NCI-H774 (cell line): ENCODE results near the gene USP32.
"Not testable (repeated sequence)": the region's sequence is repeated elsewhere in the genome, so short reads cannot be mapped to it uniquely, and the experiment has no call there.

Experiments
- DNase-seq: peaks from one replicate; lab custom pipeline; 2025; lab: John Stamatoyannopoulos, UW

USP32 gene, protein sequence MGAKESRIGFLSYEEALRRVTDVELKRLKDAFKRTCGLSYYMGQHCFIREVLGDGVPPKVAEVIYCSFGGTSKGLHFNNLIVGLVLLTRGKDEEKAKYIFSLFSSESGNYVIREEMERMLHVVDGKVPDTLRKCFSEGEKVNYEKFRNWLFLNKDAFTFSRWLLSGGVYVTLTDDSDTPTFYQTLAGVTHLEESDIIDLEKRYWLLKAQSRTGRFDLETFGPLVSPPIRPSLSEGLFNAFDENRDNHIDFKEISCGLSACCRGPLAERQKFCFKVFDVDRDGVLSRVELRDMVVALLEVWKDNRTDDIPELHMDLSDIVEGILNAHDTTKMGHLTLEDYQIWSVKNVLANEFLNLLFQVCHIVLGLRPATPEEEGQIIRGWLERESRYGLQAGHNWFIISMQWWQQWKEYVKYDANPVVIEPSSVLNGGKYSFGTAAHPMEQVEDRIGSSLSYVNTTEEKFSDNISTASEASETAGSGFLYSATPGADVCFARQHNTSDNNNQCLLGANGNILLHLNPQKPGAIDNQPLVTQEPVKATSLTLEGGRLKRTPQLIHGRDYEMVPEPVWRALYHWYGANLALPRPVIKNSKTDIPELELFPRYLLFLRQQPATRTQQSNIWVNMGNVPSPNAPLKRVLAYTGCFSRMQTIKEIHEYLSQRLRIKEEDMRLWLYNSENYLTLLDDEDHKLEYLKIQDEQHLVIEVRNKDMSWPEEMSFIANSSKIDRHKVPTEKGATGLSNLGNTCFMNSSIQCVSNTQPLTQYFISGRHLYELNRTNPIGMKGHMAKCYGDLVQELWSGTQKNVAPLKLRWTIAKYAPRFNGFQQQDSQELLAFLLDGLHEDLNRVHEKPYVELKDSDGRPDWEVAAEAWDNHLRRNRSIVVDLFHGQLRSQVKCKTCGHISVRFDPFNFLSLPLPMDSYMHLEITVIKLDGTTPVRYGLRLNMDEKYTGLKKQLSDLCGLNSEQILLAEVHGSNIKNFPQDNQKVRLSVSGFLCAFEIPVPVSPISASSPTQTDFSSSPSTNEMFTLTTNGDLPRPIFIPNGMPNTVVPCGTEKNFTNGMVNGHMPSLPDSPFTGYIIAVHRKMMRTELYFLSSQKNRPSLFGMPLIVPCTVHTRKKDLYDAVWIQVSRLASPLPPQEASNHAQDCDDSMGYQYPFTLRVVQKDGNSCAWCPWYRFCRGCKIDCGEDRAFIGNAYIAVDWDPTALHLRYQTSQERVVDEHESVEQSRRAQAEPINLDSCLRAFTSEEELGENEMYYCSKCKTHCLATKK (N-terminal part only)

DNA sequence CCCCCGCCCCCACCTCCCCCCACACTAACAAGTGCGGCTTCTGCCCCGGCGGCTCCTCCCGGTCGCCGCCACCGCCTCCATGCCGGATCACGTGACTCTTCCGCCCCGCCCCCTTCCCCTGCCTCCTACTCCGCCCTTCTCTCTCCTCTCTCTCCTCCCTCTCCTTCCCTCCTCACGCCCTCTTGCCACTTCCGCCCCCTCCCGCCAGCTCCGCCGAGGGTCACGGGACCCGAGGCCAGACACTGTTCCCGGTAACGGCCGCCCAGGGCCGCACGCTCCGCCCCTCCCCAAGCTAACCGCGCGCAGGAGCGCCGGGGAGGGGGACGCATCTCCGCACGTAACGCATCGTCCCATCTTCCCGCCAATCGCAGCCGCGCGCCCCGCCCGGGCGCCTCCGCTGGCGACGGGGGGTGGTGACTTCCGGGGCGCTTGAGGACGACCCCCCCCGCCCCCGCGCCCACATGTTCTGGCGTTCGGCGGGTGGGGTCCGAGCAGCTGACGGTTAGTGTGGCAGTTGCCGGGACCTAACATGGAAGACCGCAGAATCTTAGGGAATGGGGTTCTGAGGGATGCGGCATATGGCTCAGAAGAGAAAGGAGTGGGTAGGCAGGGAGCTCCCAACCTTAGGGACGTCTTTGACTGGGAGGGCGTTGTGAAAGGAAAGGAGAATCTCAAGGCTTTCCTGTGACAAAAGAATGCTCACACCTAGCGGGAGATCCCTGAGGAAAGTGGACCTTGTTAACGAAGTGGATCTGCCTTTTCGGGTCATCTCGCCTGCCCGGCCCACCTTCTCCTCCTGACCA is at the start of gene USP32:
TSS of gene USP32 (minus strand) at position 92 of the 803 bp plus-strand sequence. CDS start 194 bp downstream, outside the sequence.
- peak; percentile 99 for DNase-seq

DNA sequence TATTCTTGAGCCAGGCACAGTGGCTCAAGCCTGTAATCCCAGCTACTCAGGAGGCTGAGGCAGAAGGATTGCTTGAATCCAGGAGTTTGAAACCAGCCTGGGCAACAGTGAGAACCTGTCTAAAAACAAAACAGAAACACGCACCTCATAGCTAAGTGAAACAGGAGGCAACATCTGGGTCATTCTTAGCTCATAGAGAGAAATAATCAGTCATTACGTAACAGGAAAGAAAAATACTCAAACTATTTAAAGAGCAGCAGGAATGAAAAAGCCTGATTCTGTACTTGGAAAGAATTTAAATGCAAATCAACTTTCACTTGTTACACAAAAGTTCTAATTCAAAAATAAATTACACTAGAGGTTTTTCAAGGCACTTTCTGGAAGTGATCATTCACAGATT is 47.6 kb upstream of the USP32 start:
- DNase-seq, result no peak

DNA sequence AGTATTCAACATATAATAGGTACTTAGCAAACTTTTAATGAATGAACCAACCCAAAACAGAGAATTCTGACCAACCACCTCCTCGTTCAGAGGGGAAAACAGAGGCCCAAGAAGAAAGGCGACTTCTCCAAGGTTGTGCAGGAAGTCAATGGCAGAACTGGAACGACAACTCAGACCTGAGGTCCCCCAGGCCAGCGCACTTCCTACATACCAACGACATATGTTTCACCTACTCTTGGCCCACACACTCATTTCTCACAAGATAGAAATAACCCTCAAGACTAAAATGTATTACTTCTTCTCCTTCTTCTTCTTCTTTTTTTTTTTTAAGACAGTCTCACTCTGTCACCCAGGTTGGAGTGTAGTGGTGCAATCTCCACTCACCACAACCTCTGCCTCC is 44.7 kb upstream of the USP32 start:
- no peak for DNase-seq

DNA sequence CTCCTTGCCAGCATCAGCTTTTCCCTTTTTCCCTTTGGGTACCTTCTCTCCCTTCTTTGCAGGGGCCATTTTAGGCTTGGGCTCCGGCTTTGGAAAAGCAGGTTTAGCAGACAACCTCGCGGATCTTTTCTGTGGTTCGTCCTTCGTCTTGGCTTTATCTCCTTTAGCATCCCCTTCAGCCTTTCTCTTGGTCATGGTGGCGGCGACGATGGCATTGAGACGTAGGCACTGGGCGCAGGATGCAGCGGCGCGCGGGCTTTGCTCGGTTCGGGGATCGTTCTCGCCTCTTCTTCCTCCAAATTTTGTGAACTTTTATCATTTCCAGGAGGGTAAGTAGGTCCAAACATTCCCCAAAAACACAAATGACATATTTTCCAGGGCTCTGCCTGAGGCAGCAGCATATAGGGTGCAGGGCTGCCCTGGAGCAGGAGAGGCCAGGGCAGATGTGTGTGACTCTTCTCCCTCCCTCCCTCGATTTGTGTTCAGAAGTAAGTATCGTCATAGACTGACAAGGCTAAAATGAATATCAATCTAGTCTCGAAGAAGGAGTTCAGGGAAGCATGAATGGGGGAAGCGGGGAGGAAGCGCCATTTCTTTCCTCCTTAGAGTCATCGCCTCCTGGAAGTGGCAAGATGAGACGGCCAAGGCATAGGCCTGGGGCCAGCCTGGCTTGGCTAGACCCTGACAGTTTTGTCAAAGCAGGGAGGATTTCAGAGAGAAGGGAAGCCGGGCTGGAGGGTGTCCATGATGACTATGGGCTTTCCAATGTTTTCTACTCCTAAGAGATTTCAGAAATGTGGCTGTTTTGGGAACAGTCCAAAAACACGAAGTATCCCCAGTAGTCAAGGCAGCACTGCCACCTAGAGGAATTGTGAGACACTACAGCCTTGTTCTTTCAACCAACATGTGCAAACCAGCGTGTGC is 43.6 kb upstream of the USP32 start:
- DNase-seq, result peak; percentile 80

DNA sequence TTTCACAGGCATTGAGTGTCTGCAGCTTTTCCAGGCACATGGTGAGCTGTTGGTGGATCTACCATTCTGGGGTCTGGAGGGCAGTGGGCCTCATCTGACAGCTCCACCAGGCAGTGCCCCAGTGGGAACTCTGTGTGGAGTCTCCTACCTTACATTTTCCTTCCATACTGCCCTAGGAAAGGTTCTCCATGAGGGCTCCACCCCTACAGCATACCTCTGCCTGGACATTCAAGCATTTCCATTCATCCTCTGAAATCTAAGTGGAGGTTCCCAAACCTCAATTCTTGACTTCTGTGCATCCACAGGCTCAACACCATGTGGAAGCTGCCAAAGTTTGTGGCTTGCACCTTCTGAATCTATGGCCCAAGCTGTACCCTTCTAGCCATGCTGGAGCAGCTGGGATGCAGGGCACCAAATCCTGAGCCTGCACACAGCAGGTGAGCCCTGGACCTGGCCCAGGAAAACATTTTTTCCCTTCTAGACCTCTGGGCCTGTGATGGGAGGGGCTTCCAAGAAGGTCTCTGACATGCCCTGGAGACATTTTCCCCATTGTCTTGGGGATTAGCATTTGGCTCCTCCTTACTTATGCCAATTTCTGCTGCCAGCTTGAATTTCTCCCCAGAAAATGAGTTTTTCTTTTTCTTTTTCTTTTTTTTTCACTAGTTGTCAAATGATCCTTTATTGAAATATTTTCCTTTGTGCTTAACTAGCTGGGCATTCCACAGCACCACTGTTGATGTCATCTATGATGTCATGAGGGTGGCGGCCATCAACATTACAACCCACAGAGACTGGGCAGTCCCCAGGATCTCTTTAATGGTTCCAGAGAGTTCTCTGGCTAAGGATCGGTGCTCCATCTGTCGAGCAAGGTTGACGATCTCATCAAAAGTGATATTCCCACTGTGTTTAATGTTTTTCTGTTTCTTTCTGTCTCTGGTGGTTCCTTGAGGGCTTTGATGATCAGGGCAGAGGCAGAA is 41.4 kb upstream of the USP32 start:
- DNase-seq, result not testable (repeated sequence)

DNA sequence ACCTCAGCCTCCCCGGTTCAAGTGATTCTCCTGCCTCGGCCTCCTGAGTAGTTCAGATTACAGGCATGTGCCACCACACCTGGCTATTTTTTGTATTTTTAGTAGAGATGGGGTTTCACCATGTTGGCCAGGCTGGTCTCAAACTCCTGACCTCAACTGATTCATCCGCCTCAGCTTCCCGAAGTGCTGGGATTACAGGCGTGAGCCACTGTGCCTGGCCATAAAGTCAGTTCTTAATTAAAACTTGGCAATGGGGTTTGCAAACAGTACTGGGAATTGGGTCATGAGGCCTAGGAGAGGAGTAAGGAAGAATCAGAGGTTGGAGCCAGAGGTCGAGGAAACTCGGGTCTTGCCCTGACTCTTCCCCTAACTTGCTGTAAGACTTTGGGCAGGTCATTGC is 38.6 kb upstream of the USP32 start:
- not testable (repeated sequence) for DNase-seq

DNA sequence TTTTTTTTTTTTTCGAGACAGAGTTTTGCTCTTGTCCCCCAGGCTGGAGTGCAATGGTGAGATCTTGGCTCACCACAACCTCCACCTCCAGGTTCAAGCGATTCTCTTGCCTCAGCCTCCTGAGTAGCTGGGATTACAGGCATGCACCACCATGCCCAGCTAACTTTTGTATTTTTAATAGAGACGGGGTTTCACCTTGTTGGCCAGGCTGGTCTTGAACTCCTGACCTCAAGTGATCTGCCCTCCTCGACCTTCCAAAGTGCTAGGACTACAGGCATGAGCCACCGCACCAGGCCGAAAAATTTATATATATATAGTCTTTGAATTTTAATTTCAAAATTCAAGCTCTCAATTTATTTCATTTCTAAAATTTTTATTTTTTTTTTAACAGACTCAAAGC is 36.6 kb upstream of the USP32 start:
- DNase-seq, result not testable (repeated sequence)

DNA sequence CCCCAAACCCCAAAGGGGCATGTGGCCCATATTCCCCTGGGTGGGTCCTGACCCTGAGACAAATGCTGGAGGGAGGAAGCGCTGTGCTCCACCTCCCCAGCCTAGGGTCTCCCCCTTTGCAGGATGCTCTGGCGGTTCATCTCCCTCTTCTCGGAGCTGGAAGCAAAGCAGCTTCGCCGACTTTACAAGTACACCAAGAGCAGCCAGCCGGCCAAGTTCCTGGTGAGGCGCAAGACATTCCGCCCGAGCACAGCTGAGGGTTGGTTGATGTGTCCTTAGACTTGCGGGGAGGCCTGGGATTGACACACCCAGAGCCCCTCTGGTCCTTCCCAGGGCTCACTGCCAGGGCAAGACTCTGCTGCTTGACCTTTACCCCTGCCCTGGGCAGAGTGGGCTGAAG is 34.7 kb upstream of the USP32 start:
- no peak for DNase-seq

DNA sequence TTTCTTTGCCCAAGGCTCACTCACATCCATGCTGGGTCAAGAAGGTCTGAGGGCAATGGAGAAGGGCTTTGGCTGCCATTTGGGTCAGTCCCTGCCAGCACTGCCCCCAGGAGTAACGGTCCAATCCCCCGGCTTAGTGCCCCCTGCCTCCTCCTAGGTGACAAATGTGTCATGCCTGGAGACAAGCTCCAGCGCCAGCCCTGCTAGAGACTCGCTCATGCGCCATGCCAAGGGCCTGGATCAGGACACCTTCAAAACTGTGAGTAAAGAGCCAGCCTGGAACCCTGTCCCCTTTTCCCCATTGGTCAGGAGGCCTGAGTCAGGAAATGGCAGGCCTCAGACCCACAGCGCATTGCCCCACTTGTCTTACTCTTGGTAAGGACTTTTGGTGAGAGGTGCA is 33.7 kb upstream of the USP32 start:
- DNase-seq, result no peak

DNA sequence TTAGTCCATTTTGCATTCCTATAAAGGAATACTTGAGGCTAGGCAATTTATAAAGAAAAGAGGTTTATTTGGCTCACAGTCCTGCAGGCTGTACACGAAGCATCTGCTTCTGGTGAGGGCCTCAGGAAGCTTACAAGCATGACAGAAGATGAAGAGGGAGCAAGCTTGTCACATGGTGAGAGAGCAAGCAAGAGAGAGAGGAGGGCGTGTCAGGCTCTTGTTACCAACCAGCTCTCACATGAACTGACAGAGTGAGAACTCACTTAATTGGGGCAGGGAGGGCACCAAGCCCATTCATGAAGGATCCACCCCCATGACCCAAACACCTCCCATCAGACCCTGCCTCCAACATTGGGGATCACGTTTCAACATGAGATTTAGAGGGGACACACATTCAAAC is 31.9 kb upstream of the USP32 start:
- DNase-seq, result no peak

DNA sequence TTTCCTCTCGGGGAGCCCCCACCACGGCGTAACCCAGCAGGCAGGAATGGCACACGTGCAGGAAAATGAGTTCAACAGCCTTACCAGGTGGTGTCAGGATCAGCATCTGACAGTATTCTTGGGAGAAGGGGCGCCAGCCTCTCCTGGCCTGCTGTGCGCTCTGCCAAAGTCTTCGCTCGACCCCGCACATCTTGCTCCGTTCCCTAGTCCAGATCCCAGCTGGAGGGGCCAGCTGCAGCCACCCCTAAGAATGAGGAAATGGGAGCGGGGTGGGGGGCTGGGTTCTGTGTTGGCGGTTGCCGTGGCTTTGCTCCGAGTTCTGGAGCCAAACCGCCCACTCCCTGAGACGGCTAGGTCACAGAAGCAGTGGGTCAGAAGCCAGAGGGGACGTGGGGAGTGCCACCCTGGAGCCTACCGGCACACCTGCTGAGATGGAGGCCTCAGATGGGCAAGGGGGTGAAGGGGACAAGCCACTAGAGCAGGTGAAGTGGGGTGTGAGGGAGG is 30.3 kb upstream of the USP32 start, which contains the start of gene CHCT1:
TSS of gene CHCT1 (plus strand) at position 328 of the 504 bp plus-strand sequence. CDS start at position 432, 104 bp downstream.
- DNase-seq, result no peak

DNA sequence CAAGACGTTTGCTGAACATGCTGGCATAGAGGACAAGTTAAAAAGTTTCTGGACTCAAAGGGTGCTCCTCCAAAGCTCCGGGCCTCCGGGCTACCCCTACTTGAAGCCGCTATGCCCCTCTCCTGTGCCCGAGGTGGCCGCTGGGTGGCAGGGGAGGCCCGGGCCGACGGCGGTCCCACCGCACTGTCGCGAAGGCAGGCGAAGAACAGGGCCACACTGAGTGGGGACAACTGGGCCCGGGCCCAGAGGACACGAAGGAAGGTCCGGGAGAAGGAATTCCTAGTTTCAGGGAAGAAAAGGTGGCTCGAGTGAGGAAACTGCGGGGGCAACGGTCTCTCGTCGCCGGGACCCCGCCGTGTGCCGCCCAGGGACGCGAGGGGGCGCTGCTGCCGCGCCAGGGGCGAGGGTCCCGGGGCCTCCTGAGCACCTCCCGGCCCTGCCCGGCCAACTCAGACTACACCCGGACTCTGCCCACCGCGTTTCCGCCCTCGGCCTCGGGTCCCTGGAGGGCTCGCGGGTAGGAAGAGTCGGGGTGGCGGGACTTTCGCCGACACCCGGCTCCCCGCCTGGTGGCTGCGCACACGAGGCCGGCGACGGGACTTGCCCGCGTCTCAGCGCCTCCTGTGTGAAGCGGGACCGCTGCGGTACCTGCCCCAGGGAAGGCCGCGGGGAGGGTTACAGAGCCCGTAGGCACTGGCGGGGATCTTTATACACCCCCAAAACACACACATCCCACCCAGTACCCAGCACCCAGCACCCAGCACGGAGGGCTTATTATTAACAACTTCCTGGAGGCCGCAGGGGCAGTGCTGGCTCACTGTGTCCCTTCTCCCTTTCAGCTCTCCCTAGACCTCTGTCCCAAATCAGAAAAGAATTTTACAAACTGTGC is 29.6 kb upstream of the USP32 start:
- DNase-seq, result no peak

DNA sequence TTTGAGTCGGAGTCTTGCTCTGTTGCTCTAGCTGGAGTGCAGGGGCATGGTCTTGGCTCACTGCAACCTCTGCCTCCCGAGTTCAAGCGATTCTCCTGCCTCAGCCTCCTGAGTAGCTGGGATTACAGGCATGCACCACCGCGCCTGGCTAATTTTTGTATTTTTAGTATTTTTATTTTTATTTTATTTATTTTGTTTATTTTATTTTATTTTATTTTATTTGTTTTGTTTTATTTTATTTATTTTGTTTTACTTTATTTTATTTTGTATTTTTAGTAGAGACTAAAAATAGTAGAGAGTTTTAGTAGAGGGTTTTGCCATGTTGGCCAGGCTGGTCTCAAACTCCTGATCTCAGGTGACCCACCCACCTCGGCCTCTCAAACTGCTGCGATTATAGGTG is 27.9 kb upstream of the USP32 start:
- DNase-seq, result not testable (repeated sequence)

DNA sequence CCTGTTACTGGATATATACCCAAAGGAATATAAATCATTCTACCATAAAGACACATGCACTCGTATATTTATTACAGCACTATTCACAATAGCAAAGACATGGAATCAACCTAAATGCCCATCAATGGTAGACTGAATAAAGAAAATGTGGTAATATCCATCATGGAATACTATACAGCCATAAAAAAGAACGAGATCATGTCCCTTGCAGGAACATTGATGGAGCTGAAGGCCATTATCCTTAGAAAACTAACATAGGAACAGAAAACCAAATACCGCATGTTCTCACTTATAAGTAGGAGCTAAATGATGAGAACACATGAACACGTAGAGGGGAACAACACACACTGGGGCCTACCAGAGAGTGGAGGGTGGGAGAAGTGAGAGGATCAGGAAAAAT is 27.1 kb upstream of the USP32 start:
- DNase-seq, result not testable (repeated sequence)

DNA sequence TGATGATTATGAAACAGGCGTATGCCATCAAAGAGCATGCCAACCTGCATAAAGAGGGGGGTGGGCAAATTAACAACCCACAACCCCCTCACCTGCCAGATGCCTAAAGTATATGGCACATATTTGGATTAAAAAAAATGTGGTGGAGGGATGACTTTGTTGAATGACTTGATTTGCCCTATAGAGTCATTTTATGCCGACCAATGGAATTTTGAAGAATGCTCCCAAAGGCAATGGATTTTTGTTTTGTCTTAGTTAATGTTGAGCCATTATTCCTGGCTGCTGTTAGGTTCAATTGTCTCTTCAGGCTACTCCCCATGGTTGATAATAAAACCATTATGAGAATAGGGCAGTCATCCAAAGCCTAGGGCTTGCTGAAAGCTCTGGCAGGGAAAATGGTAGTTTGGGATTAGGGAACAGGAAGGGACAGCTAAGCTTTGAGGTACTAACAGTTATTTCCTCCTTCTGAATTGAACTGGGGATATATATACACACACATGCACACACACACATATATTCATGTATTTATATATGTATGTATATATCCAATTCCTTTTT is 24.5 kb upstream of the USP32 start:
- DNase-seq, result no peak

DNA sequence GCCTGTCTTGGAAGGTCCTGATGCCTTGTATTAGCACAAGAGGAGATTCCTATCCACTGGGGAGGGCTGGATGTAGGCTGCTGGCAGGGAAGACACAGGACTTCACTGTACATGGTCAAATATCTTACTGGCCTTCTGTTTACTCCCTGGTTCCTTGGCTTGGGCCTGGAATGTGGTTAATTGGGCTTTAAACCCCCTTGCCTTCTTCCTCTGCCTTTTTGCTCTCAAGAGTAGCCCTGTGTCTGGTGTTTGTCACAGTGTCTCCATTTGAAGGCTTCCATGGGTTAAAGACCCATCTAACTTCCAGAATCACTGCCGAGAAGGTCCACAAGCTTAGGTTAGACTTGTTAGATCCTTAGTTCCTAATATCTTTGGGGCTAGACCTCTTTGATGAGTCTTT is 23.2 kb upstream of the USP32 start:
- DNase-seq, result no peak

DNA sequence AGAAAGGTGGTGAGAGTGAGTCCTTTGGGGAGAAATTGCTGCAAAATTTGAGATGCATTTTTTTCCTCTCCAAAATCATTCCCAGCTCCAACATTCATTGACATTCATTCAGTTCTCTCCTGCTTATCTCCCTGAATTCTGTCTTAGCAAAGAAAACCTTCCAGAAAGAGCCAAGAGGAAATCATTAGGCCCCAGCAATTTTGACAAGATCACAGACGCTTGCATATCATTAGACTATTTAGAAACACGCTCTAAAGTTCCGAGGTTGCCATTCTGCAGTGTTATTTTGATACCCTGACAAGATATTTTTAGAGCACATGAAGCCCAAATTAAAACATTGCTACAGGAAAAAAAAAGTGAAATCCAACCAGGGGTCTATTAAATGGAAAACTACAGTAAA is 20.8 kb upstream of the USP32 start:
- DNase-seq, result no peak
